A673 (cell line): ENCODE data around the gene RNF5. TPM values are rescaled to one million over a fixed set of nuclear protein-coding genes. Genes with fewer than 3 reads are reported as not detected.

Source experiments
- BruUV-seq: library from RNA; stranded (reverse); fragments of 400-500 nt; replicated peaks from 2 replicates; lab custom pipeline; 2021; lab: Mats Ljungman, UMichigan
- CTCF ChIA-PET: fragments of 300-600 bp; sonication (Branson Sonifier 250); formaldehyde crosslinking; loops from one replicate; lab custom pipeline; 2022; ENCODE audit warnings: antibody characterized with exemption; lab: Charles Lee
- POLR2A ChIA-PET: fragments of 300-600 bp; sonication (Branson Sonifier 250); formaldehyde crosslinking; loops from one replicate; lab custom pipeline; 2022; ENCODE audit warnings: antibody characterized with exemption; ENCODE audit not compliant: low non-redundant PET; lab: Charles Lee
- DNase-seq: peaks from one replicate; pipeline ENCODE4 v3.0.0-alpha.2; 2015; ENCODE audit warnings: low spot score
- H3K27ac ChIP-seq: fragments of 200-600 bp; sonication (generic); 2 replicates; pipeline ENCODE4 v1.5.1; 2016; ENCODE audit warnings: mixed run types, low read depth, mild to moderate bottlenecking, mixed read lengths, antibody characterized with exemption, low read length; ENCODE audit not compliant: poor library complexity, severe bottlenecking
- H3K27me3 ChIP-seq: fragments of 200-600 bp; sonication (generic); replicated peaks from 2 replicates; pipeline ENCODE4 v1.6.1; 2017; ENCODE audit warnings: mixed run types, low read depth, mild to moderate bottlenecking, mixed read lengths, antibody characterized with exemption, low read length; ENCODE audit not compliant: insufficient read depth, poor library complexity
- H3K36me3 ChIP-seq: fragments of 200-600 bp; sonication (generic); 2 replicates; pipeline ENCODE4 v1.6.1; 2016; ENCODE audit warnings: mixed run types, mild to moderate bottlenecking, mixed read lengths, antibody characterized with exemption, low read length; ENCODE audit not compliant: insufficient read depth, poor library complexity, severe bottlenecking
- H3K4me1 ChIP-seq: fragments of 200-600 bp; sonication (generic); 2 replicates; pipeline ENCODE4 v1.6.1; 2017; ENCODE audit warnings: mixed run types, mild to moderate bottlenecking, mixed read lengths, antibody characterized with exemption, low read length; ENCODE audit not compliant: insufficient read depth, poor library complexity, severe bottlenecking
- H3K4me3 ChIP-seq: fragments of 200-600 bp; sonication (generic); 2 replicates; pipeline ENCODE4 v1.5.1; 2016; ENCODE audit warnings: low read depth, mixed run types, mild to moderate bottlenecking, mixed read lengths, low read length; ENCODE audit not compliant: poor library complexity, severe bottlenecking
- H3K9me3 ChIP-seq: fragments of 200-600 bp; sonication (generic); 2 replicates; pipeline ENCODE4 v1.6.1; 2016; ENCODE audit warnings: mixed run types, low read depth, mild to moderate bottlenecking, mixed read lengths, antibody characterized with exemption, low read length; ENCODE audit not compliant: poor library complexity, severe bottlenecking
- CTCF ChIP-seq: fragments of 300-800, 200-600 bp; sonication (generic); conservative IDR thresholded peaks from 2 replicates; pipeline ENCODE4 v1.5.1; 2017; ENCODE audit warnings: low read depth, mild to moderate bottlenecking, antibody characterized with exemption, low read length, moderate library complexity, mixed read lengths
- EZH2 ChIP-seq: fragments of 200-600 bp; sonication (generic); IDR thresholded peaks from 2 replicates; pipeline ENCODE4 v1.6.1; 2017; ENCODE audit warnings: borderline replicate concordance, low read depth, mild to moderate bottlenecking, mixed read lengths, antibody characterized with exemption, low read length; ENCODE audit not compliant: poor library complexity, severe bottlenecking
- intact Hi-C: fragments of 100-400 bp; cut with micrococcal nuclease; formaldehyde crosslinking; loops from one replicate; pipeline ENCODE4 v1.10.0; 2022; ENCODE audit not compliant: unreplicated experiment
- total RNA-seq: library from RNA; stranded (reverse); gene quantifications from 2 replicates; pipeline ENCODE4 v1.2.3, GENCODE V29; 2021

The RNF5 gene
- total RNA-seq, 1 experiment from 2014 or later: 62.9 TPM

- Histone ChIP-seq H3K4me3 (peak overlapping the region; percentile 75), H3K27me3 (no peaks in the 10 kb centered on the region), H3K9me3 (no peaks in the 10 kb centered on the region), H3K4me1 (peaks cover 24% of the 10 kb centered on the region), H3K27ac (peak overlapping the region; percentile 90), H3K36me3 (peaks cover 22% of the 10 kb centered on the region)
- TSS peak; percentile 56 for BruUV-seq
- ChIA-PET CTCF (no interaction called here), POLR2A (no interaction called here)
- no peak for DNase-seq
- intact Hi-C loops: no loop called here
- TF ChIP-seq EZH2: no peak
- no peak for TF ChIP-seq CTCF
These were observed 25.2 kb upstream of the RNF5 start for GRCh38 chr6:32152769-32153563.

GRCh38 chr6:32153564-32154513 is 24.4 kb upstream of the RNF5 start, which contains the start of gene PPT2:
Gene PPT2, plus strand, starts transcription at chr6:32154141. Its CDS starts 454 bp downstream, at chr6:32154595.
- peak; percentile 97 for DNase-seq
- TF ChIP-seq EZH2 (no peak), CTCF (peak; percentile 25; the same call in 1 of the 2 replicates)
- intact Hi-C loops: no loop called here
- Histone ChIP-seq H3K4me3 (peak within 1 kb of the TSS; percentile 75), H3K36me3 (peaks cover 29% of the 10 kb centered on the region), H3K9me3 (no peaks in the 10 kb centered on the region), H3K27me3 (no peaks in the 10 kb centered on the region), H3K27ac (peak within 1 kb of the TSS; percentile 90), H3K4me1 (peaks cover 24% of the 10 kb centered on the region)
- ChIA-PET POLR2A (no interaction called here), CTCF (no interaction called here)
- no TSS peak for BruUV-seq

- intact Hi-C loops: no loop called here
- Histone ChIP-seq H3K4me1 (peaks cover 24% of the 10 kb centered on the region), H3K27ac (peak overlapping the region; percentile 90), H3K4me3 (peak overlapping the region; percentile 75), H3K27me3 (no peaks in the 10 kb centered on the region), H3K36me3 (peaks cover 29% of the 10 kb centered on the region), H3K9me3 (no peaks in the 10 kb centered on the region)
- POLR2A ChIA-PET: no interaction called here
- TF ChIP-seq EZH2 (no peak), CTCF (peak; percentile 55)
- CTCF ChIA-PET: no interaction called here
- BruUV-seq: TSS peak; percentile 55
- peak; percentile 60 for DNase-seq
These were observed 23.6 kb upstream of the RNF5 start for GRCh38 chr6:32154514-32155161.
